Neural cell (in vitro differentiated cells): Measurements from ENCODE around the gene ARHGAP4. TPM values are rescaled to one million over a fixed set of nuclear protein-coding genes. Genes with fewer than 3 reads are reported as not detected.

ENCODE experiments used
- H2AFZ ChIP-seq: fragments of 200-600, 300-800 bp; sonication (generic), shearing (Covaris generic); 2 replicates; pipeline ENCODE4 v1.6.0; 2014; ENCODE audit warnings: low read depth, mild to moderate bottlenecking, antibody characterized with exemption, low read length, moderate library complexity
- H3F3A ChIP-seq: fragments of 200-600 bp; shearing (Covaris generic); 2 replicates; pipeline ENCODE4 v1.6.1; 2016; ENCODE audit warnings: mild to moderate bottlenecking, moderate library complexity, mixed read lengths, antibody characterized with exemption, low read length; ENCODE audit not compliant: insufficient read depth, poor library complexity, severe bottlenecking
- H3K27ac ChIP-seq: fragments of 200-600, 300-800 bp; sonication (generic), shearing (Covaris generic); 2 replicates; pipeline ENCODE4 v1.5.1; 2014; ENCODE audit warnings: mild to moderate bottlenecking, low read length, moderate library complexity
- H3K27me3 ChIP-seq: fragments of 300-800, 200-600 bp; sonication (generic), shearing (Covaris generic); 2 replicates; pipeline ENCODE4 v1.6.0; 2014; ENCODE audit warnings: mild to moderate bottlenecking, low read depth, low read length, moderate library complexity; ENCODE audit not compliant: insufficient read depth
- H3K36me3 ChIP-seq: fragments of 300-800, 200-600 bp; sonication (generic), shearing (Covaris generic); 2 replicates; pipeline ENCODE4 v1.5.1; 2014; ENCODE audit warnings: mild to moderate bottlenecking, antibody characterized with exemption, low read length, moderate library complexity; ENCODE audit not compliant: insufficient read depth
- H3K4me2 ChIP-seq: fragments of 300-800, 200-600 bp; sonication (generic), shearing (Covaris generic); 2 replicates; pipeline ENCODE4 v1.6.0; 2014; ENCODE audit warnings: mild to moderate bottlenecking, low read length
- H3K4me3 ChIP-seq: fragments of 300-800, 200-600 bp; sonication (generic), shearing (Covaris generic); 2 replicates; pipeline ENCODE4 v1.5.1; 2014; ENCODE audit warnings: mild to moderate bottlenecking, low read length, moderate library complexity
- H3K79me2 ChIP-seq: fragments of 200-600 bp; shearing (Covaris generic); replicated peaks from 2 replicates; pipeline ENCODE4 v1.6.0; 2014; ENCODE audit warnings: mild to moderate bottlenecking, low read length, moderate library complexity; ENCODE audit not compliant: insufficient read depth
- H3K9ac ChIP-seq: fragments of 300-800, 200-600 bp; sonication (generic), shearing (Covaris generic); 2 replicates; pipeline ENCODE4 v1.6.1; 2016; ENCODE audit warnings: mild to moderate bottlenecking, low read length, mixed read lengths
- H3K9me2 ChIP-seq: fragments of 200-600 bp; shearing (Covaris generic); 2 replicates; pipeline ENCODE4 v1.6.1; 2016; ENCODE audit warnings: mild to moderate bottlenecking, low read length, mixed read lengths; ENCODE audit not compliant: insufficient read depth
- H3K9me3 ChIP-seq: fragments of 200-600, 300-800 bp; sonication (generic), shearing (Covaris generic); 2 replicates; pipeline ENCODE4 v1.6.1; 2016; ENCODE audit warnings: mild to moderate bottlenecking, mixed run types, low read length, moderate library complexity, mixed read lengths
- H4K20me1 ChIP-seq: fragments of 200-600 bp; shearing (Covaris generic); 2 replicates; pipeline ENCODE4 v1.6.1; 2016; ENCODE audit warnings: mild to moderate bottlenecking, mixed run types; ENCODE audit not compliant: insufficient read depth
- EP300 ChIP-seq: fragments of 450-650 bp; conservative IDR thresholded peaks from 2 replicates; pipeline ENCODE4 v1.6.1; 2014; ENCODE audit warnings: antibody characterized with exemption, mild to moderate bottlenecking, moderate library complexity; ENCODE audit not compliant: poor library complexity, severe bottlenecking
- EZH2 ChIP-seq: fragments of 200-600, 300-800 bp; shearing (Covaris generic), sonication (generic); IDR thresholded peaks from 2 replicates; pipeline ENCODE4 v1.6.1; 2014; ENCODE audit warnings: antibody characterized with exemption, low read length, borderline replicate concordance, mild to moderate bottlenecking; ENCODE audit not compliant: insufficient read depth, poor library complexity, severe bottlenecking
- MXI1 ChIP-seq: fragments of 450-650 bp; conservative IDR thresholded peaks from 2 replicates; pipeline ENCODE4 v1.6.1; 2014; ENCODE audit warnings: antibody characterized with exemption, mild to moderate bottlenecking; ENCODE audit not compliant: poor library complexity, severe bottlenecking
- POLR2AphosphoS5 ChIP-seq: IDR thresholded peaks from 2 replicates; pipeline ENCODE4 v1.6.1; 2012
- RAD21 ChIP-seq: fragments of 450-650 bp; conservative IDR thresholded peaks from 2 replicates; pipeline ENCODE4 v1.6.1; 2014; ENCODE audit warnings: antibody characterized with exemption, mild to moderate bottlenecking, moderate library complexity
- REST ChIP-seq: IDR thresholded peaks from 2 replicates; pipeline ENCODE4 v1.6.1; 2012; ENCODE audit warnings: borderline replicate concordance
- SMC3 ChIP-seq: fragments of 450-650 bp; conservative IDR thresholded peaks from 2 replicates; pipeline ENCODE4 v1.6.1; 2014; ENCODE audit warnings: antibody characterized with exemption, mild to moderate bottlenecking, moderate library complexity; ENCODE audit not compliant: poor library complexity
- TAF1 ChIP-seq: IDR thresholded peaks from 2 replicates; pipeline ENCODE4 v1.6.1; 2012; ENCODE audit warnings: low read depth
- polyA plus RNA-seq: library from polyadenylated mRNA; depleted of rRNA; stranded (reverse); fragments of >200 nt; gene quantifications from 2 replicates; pipeline ENCODE4 v1.2.3, GENCODE V29; 2014
- TF ChIP-seq, protein P1 (sequence below): fragments of 450-650 bp; IDR thresholded peaks from 2 replicates; pipeline ENCODE4 v1.5.1; 2014; ENCODE audit warnings: antibody characterized with exemption, mild to moderate bottlenecking, moderate library complexity; ENCODE audit not compliant: poor library complexity, severe bottlenecking

The ARHGAP4 gene
- polyA plus RNA-seq, 1 donor from 2014 or later = 11.2 TPM

DNA sequence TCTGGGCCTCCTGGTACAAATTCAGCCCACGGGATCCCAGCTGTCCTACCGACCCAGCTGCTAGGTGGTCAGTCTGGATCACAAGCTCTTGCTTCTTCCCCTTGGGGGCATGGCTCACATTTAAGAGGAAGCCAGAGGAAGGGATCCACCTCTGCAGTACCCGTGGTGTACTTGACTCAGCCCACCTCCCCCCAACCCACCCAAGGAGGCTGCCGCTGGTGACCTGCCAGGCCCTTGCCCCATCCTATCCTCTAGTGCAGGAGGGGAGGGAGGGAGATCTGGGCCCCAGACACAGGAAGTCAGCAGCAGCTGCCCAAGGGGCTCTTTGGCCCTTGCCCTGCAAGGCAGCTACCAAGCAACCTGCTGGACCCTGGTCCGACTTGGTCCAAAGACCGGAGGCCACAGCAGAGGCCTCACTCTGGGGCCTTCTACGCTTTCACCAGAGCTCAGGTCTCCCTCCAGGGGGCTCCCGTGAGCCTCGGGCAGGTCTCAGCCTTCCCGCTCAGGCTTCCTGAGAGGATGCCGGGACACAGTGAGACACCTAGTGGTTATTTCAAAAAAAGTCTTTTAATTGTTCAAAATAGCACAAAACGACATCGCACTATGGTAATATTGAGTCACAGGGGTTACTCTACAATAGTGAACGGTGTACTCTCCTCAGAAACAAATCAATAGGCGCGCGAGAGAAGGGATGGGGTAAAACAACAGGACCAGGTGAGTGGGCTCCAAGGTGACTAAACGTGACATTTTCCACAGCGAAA is 21.1 kb upstream of the ARHGAP4 start:
- Histone ChIP-seq H3K79me2 (no peaks in the 10 kb centered on the region), H3K36me3 (no peaks in the 10 kb centered on the region), H4K20me1 (no peaks in the 10 kb centered on the region), H3K9me2 (no peaks in the 10 kb centered on the region), H3K27me3 (no peaks in the 10 kb centered on the region), H3K4me3 (no peak overlapping the region), H2AFZ (no peak overlapping the region), H3F3A (no peaks in the 10 kb centered on the region), H3K27ac (no peak overlapping the region), H3K9ac (no peak overlapping the region), H3K9me3 (no peaks in the 10 kb centered on the region), H3K4me2 (no peak overlapping the region)
- TF ChIP-seq RAD21 = peak; percentile 70
- TF ChIP-seq EP300 = no peak
- no peak for TF ChIP-seq TAF1
- no peak for TF ChIP-seq POLR2AphosphoS5
- TF ChIP-seq SMC3 = peak; percentile 79
- TF ChIP-seq, protein P1, sequence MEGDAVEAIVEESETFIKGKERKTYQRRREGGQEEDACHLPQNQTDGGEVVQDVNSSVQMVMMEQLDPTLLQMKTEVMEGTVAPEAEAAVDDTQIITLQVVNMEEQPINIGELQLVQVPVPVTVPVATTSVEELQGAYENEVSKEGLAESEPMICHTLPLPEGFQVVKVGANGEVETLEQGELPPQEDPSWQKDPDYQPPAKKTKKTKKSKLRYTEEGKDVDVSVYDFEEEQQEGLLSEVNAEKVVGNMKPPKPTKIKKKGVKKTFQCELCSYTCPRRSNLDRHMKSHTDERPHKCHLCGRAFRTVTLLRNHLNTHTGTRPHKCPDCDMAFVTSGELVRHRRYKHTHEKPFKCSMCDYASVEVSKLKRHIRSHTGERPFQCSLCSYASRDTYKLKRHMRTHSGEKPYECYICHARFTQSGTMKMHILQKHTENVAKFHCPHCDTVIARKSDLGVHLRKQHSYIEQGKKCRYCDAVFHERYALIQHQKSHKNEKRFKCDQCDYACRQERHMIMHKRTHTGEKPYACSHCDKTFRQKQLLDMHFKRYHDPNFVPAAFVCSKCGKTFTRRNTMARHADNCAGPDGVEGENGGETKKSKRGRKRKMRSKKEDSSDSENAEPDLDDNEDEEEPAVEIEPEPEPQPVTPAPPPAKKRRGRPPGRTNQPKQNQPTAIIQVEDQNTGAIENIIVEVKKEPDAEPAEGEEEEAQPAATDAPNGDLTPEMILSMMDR = peak; percentile 80

GRCh38 chrX:153945956-153946943 is 20.2 kb upstream of the ARHGAP4 start:
- Histone ChIP-seq H3K9me3 (no peaks in the 10 kb centered on the region), H2AFZ (no peak overlapping the region), H3K27me3 (no peaks in the 10 kb centered on the region), H3K9ac (no peak overlapping the region), H3K4me2 (no peak overlapping the region), H3K4me3 (no peak overlapping the region), H3F3A (no peaks in the 10 kb centered on the region), H3K27ac (no peak overlapping the region), H3K9me2 (no peaks in the 10 kb centered on the region), H3K79me2 (no peaks in the 10 kb centered on the region), H4K20me1 (no peaks in the 10 kb centered on the region), H3K36me3 (no peaks in the 10 kb centered on the region)
- TF ChIP-seq EP300 (no peak), RAD21 (no peak), SMC3 (no peak), MXI1 (no peak), POLR2AphosphoS5 (no peak), REST (no peak), TAF1 (no peak), EZH2 (no peak)
- TF ChIP-seq, protein P1 = no peak
